Keratinocyte (primary cell): ENCODE data around the gene APOF. TPM values are rescaled to one million over a fixed set of nuclear protein-coding genes. Genes with fewer than 3 reads are reported as not detected.

ENCODE experiments used
- DNase-seq: peaks from one replicate; pipeline ENCODE4 v3.0.0-alpha.2; 2011; ENCODE audit warnings: low read depth, missing footprints, low spot score
- FAIRE-seq: peaks from 2 replicates; lab custom pipeline; 2011; peaks lifted over from hg19 to GRCh38; lab: Jason Lieb, UNC
- H2AFZ ChIP-seq: 2 replicates; pipeline ENCODE4 v1.6.0; 2012; ENCODE audit warnings: low read length, control low read depth, inconsistent platforms; ENCODE audit not compliant: control insufficient read depth
- H3K27ac ChIP-seq: 2 replicates; pipeline ENCODE4 v1.5.1; 2011; ENCODE audit warnings: low read length; ENCODE audit not compliant: control insufficient read depth, insufficient read depth
- H3K27me3 ChIP-seq: 3 replicates; pipeline ENCODE4 v1.6.0; 2011; ENCODE audit warnings: low read length; ENCODE audit not compliant: control insufficient read depth, insufficient read depth; ENCODE audit errors: extremely low read depth
- H3K36me3 ChIP-seq, 2 experiments: 2 replicates in 1 of 2; 3 replicates in 1 of 2; pipeline ENCODE4 v1.5.1; 2011; ENCODE audit warnings: low read length in 2 of 2, mild to moderate bottlenecking in 1 of 2; ENCODE audit not compliant: control insufficient read depth in 2 of 2, insufficient read depth in 2 of 2; ENCODE audit errors: extremely low read depth in 1 of 2
- H3K4me1 ChIP-seq: 3 replicates; pipeline ENCODE4 v1.5.1; 2011; ENCODE audit warnings: low read length; ENCODE audit not compliant: control insufficient read depth, insufficient read depth; ENCODE audit errors: extremely low read depth
- H3K4me2 ChIP-seq: 3 replicates; pipeline ENCODE4 v1.6.0; 2011; ENCODE audit warnings: low read depth, low read length; ENCODE audit not compliant: control insufficient read depth, insufficient read depth; ENCODE audit errors: extremely low read depth
- H3K4me3 ChIP-seq, 3 experiments: fragments of 200-600 bp in 1 of 3; sonication (generic) in 1 of 3; 2 replicates in 2 of 3; 3 replicates in 1 of 3; pipeline ENCODE4 v1.5.1; 2011 to 2016; ENCODE audit warnings: low read length in 3 of 3, mild to moderate bottlenecking in 3 of 3, control low read depth in 2 of 3, inconsistent platforms in 1 of 3, low read depth in 1 of 3, mixed read lengths in 1 of 3, mixed run types in 1 of 3, moderate library complexity in 1 of 3; ENCODE audit not compliant: control insufficient read depth in 2 of 3, insufficient read depth in 2 of 3; ENCODE audit errors: extremely low read depth in 1 of 3
- H3K79me2 ChIP-seq: 2 replicates; pipeline ENCODE4 v1.6.0; 2012; ENCODE audit warnings: low read length; ENCODE audit not compliant: control insufficient read depth, insufficient read depth
- H3K9ac ChIP-seq: 3 replicates; pipeline ENCODE4 v1.6.0; 2011; ENCODE audit warnings: low read length; ENCODE audit not compliant: control insufficient read depth, insufficient read depth; ENCODE audit errors: extremely low read depth
- H3K9me1 ChIP-seq: 3 replicates; pipeline ENCODE4 v1.6.0; 2011; ENCODE audit warnings: low read length; ENCODE audit not compliant: control insufficient read depth, insufficient read depth; ENCODE audit errors: extremely low read depth
- H3K9me3 ChIP-seq: 2 replicates; pipeline ENCODE4 v1.5.1; 2012; ENCODE audit warnings: low read depth, low read length; ENCODE audit not compliant: control insufficient read depth
- H4K20me1 ChIP-seq: 3 replicates; pipeline ENCODE4 v1.6.0; 2011; ENCODE audit warnings: low read length; ENCODE audit not compliant: control insufficient read depth, insufficient read depth; ENCODE audit errors: extremely low read depth
- EZH2 ChIP-seq: IDR thresholded peaks from one replicate; pipeline ENCODE4 v1.6.1; 2012; ENCODE audit warnings: inconsistent platforms, mild to moderate bottlenecking, low read length, moderate library complexity
- dilution Hi-C: fragments of 300-500 bp; cut with MboI; formaldehyde crosslinking; loops from one replicate; pipeline ENCODE4 v1.7.0; 2020; ENCODE audit warnings: low sequenced_read_pairs; ENCODE audit not compliant: extremely low pct_ligation_motif_present
- polyA plus RNA-seq, 5 experiments: library from polyadenylated mRNA; depleted of rRNA in 3 of 5; stranded (reverse) in 3 of 5; stranded (forward) in 1 of 5; unstranded in 1 of 5; fragments of >200 nt; gene quantifications; 1 replicate in 1 of 5; 2 replicates in 3 of 5; 3 replicates in 1 of 5; pipeline versions ENCODE4 v1.2.1 to v1.2.3, GENCODE V29; 2011 to 2012; ENCODE audit warnings: missing spikeins in 2 of 5, low read depth in 1 of 5, low replicate concordance in 1 of 5
- TF ChIP-seq, protein P1 (sequence below), 3 experiments: IDR thresholded peaks in 1 of 3; conservative IDR thresholded peaks in 1 of 3; optimal IDR thresholded peaks in 1 of 3; 2 replicates in 2 of 3; 3 replicates in 1 of 3; pipeline versions ENCODE3 to v1.5.1; 2011; ENCODE audit warnings: low read length in 3 of 3, mild to moderate bottlenecking in 3 of 3, moderate library complexity in 2 of 3, control low read depth in 1 of 3, inconsistent platforms in 1 of 3; ENCODE audit not compliant: insufficient read depth in 2 of 3; ENCODE audit errors: extremely low read depth in 1 of 3

APOF gene
- polyA plus RNA-seq, 1 donor (not counting 4 experiments of a cell fraction or from before 2014, with no cell fraction given) = not detected

DNA sequence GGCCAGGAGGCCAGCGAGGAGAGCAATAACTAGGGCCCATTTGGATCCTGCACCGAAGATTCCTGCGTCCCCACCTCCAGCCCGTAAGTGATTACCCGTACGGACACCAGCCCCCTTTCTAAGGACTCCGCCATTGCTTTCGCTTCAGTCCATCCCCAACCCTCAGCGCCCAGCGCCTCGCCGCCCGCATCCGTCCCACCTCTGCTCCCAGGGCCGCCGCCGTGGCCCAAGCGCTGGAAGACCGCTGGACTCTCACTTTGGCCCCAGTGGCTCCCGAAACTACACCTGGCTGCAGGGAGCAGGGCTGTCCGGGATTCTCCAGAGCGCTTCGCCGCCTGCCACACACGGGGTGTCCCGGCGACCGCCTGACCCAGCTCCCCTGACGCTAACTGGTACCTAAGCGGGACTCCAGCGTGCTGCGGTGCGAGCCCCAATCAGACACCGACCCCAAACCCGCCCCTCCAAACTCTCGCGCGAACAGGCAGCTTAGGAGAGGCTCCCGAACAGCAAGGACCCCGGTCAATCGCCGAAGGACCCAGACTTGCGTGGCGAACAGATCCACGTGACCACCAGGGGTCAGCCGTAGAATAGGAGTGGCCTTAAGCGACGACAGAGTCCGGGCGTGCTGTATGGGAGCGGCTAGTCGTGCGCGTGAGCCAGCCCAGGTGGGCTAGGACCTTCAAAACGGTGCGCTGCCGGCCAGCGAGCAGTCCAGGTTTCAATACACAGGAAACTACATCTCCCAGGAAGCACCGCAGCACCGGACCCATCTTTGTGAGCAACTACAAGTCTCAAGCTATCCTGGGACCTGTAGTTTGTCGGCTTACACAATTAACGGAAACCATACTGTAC, 46.8 kb downstream of the APOF start, which contains the start of gene CNPY2:
Gene CNPY2 (minus strand): TSS at position 367 of the 852 bp plus-strand sequence. CDS start 771 bp downstream, outside the sequence.
- H3K36me3 ChIP-seq = peaks cover 12 to 14% of the 10 kb centered on the region in 2 experiments
- peaks cover 13% of the 10 kb centered on the region for H3K4me1 ChIP-seq
- H3K27ac ChIP-seq = peak within 1 kb of the TSS; percentile 84
- peak; percentile 98 for DNase-seq
- H3K27me3 ChIP-seq = no peaks in the 10 kb centered on the region
- H3K4me3 ChIP-seq = peak within 1 kb of the TSS; percentile 76 to 95 (median 84)
- H3K79me2 ChIP-seq = peaks cover 19% of the 10 kb centered on the region
- TF ChIP-seq EZH2 = no peak
- TF ChIP-seq, protein P1, sequence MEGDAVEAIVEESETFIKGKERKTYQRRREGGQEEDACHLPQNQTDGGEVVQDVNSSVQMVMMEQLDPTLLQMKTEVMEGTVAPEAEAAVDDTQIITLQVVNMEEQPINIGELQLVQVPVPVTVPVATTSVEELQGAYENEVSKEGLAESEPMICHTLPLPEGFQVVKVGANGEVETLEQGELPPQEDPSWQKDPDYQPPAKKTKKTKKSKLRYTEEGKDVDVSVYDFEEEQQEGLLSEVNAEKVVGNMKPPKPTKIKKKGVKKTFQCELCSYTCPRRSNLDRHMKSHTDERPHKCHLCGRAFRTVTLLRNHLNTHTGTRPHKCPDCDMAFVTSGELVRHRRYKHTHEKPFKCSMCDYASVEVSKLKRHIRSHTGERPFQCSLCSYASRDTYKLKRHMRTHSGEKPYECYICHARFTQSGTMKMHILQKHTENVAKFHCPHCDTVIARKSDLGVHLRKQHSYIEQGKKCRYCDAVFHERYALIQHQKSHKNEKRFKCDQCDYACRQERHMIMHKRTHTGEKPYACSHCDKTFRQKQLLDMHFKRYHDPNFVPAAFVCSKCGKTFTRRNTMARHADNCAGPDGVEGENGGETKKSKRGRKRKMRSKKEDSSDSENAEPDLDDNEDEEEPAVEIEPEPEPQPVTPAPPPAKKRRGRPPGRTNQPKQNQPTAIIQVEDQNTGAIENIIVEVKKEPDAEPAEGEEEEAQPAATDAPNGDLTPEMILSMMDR (optimal IDR thresholded peaks at IDR 0.05 in 1 of 3, IDR thresholded peaks at IDR 0.05 in 1 of 3, conservative IDR thresholded peaks at IDR 0.05 in 1 of 3; ENCODE audit: extremely low read depth in 1 of 3, insufficient read depth in 2 of 3, low read length in 3 of 3) = peak in 1 of 3 experiments; percentile 56
- no peaks in the 10 kb centered on the region for H4K20me1 ChIP-seq
- peak within 1 kb of the TSS; percentile 97 for H3K4me2 ChIP-seq
- H3K9ac ChIP-seq = peak within 1 kb of the TSS; percentile 95
- H3K9me1 ChIP-seq = no peaks in the 10 kb centered on the region
- H3K9me3 ChIP-seq = no peaks in the 10 kb centered on the region
- H2AFZ ChIP-seq = peak within 1 kb of the TSS; percentile 83
- dilution Hi-C loops = no loop called here
- peak; percentile 90 for FAIRE-seq

GRCh38 chr12:56315249-56315621, 47.4 kb downstream of the APOF start:
- H4K20me1 ChIP-seq = no peaks in the 10 kb centered on the region
- DNase-seq (no peak), FAIRE-seq (no peak)
- H3K4me2 ChIP-seq = peak overlapping the region; percentile 94
- peak overlapping the region; percentile 84 for H3K27ac ChIP-seq
- H3K4me1 ChIP-seq = peaks cover 13% of the 10 kb centered on the region
- dilution Hi-C loops = no loop called here
- H3K9me1 ChIP-seq = no peaks in the 10 kb centered on the region
- peaks cover 16 to 20% of the 10 kb centered on the region in 2 experiments for H3K36me3 ChIP-seq
- TF ChIP-seq, protein P1 (optimal IDR thresholded peaks at IDR 0.05 in 1 of 3, IDR thresholded peaks at IDR 0.05 in 1 of 3, conservative IDR thresholded peaks at IDR 0.05 in 1 of 3; ENCODE audit: extremely low read depth in 1 of 3, insufficient read depth in 2 of 3, low read length in 3 of 3) = no peak
- no peak for TF ChIP-seq EZH2
- peak overlapping the region; percentile 76 to 95 (median 84) for H3K4me3 ChIP-seq
- H3K9ac ChIP-seq = peak overlapping the region; percentile 95
- H3K27me3 ChIP-seq = no peaks in the 10 kb centered on the region
- H3K9me3 ChIP-seq = no peaks in the 10 kb centered on the region
- H2AFZ ChIP-seq = peak overlapping the region; percentile 83
- peaks cover 20% of the 10 kb centered on the region for H3K79me2 ChIP-seq
